ENCODE results near the gene CRLF2.
"Not testable (repeated sequence)": the region's sequence is repeated elsewhere in the genome, so short reads cannot be mapped to it uniquely, and the experiment has no call there.

The CRLF2 gene

DNA sequence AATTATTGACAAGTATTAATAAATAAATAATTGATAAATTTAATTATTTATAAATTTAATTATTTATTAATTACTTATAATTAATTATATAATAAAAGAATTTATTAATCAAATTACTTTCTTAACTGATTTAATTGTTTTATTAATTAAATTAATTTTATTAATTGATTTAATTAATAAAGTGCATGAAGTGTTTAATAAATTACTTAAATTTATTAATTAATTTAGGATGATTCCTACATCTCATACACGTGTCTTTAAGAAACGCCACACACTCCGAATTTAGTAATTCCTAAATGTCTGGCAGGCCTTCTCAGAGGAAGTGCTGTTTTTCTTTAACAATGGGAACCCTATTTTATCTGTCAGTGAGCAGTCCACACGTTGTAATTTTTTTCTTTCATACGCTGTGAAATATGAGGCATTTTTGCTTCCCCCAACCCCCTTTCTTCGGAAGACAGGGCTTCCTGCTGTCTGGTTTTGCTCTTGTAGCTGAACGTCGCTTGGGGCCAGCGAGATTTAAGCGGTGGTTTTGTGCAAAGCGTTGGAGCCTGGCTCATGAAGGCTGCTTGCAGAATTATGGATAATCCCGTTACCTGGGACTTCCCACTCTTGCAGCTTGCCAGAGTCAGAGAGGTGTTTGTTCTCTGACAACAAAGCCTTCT, 46.8 kb downstream of the CRLF2 start:
- peak in 1 of 2 experiments; percentile 37 for DNase-seq

- DNase-seq = peak in 1 of 2 experiments; percentile 16
Measured at GRCh38 chrX:1164322-1165288, 47.8 kb downstream of the CRLF2 start.

DNA sequence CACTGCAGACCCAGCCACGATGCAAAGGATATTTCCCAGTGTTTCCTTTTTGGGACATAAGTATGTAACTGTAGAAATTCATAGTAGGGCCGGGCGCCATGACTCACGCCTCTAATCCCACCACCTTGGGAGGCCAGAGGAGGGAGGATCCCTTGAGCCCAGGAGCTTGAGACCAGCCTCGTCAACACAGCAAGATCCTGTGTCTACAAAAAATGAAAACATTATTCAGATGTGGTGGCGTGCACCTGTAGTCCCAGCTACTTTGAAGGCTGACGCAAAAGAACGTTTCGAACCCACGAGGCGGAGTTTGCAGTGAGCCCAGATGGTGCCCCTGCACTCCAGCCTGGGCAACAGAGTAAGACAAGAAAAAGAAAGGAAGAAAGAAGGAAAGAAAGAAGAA, 49.2 kb downstream of the CRLF2 start:
- no peak for DNase-seq

DNA sequence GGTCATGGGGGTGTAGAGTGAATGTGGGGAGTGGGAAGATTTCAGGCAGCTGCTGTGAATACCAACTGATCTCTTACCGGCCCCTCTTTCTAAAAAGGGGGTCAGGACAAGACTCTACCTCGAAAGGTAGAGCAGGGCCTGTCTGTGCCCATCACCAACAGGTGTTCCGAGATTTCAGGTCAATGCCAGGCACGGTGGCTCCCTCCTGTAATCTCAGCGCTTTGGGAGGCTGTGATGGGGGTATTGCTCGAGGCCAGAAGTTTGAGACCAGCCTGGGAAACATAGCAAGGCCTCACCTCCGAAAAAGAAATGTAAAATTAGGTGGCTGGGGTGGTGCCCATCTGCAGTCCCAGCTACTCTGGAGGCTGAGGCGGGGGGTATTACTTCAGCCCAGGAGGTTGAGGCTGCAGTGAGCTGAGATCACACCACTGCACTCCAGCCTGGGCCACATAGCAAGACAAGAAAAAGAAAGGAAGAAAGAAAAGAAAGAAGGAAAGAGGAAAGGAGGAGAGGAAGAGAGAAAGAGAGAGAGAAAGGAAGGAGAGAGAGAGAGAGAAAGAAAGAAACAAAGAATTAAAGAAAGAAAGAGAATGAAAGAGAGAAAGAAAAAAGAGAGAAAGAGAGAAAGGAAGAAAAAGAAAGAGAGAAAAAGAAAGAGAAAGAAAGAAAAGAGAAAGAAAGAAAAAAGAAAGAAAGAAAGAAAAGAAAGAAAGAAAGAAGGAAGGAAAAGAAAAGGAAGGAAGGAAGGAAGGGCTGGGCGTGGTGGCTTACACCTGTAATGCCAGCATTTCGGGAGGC, 50.1 kb downstream of the CRLF2 start:
- no peak for DNase-seq

GRCh38 chrX:1159548-1159947, 52.9 kb downstream of the CRLF2 start:
- DNase-seq = no peak

- DNase-seq = not testable (repeated sequence)
Measured at GRCh38 chrX:1156681-1157455, 55.6 kb downstream of the CRLF2 start.

DNA sequence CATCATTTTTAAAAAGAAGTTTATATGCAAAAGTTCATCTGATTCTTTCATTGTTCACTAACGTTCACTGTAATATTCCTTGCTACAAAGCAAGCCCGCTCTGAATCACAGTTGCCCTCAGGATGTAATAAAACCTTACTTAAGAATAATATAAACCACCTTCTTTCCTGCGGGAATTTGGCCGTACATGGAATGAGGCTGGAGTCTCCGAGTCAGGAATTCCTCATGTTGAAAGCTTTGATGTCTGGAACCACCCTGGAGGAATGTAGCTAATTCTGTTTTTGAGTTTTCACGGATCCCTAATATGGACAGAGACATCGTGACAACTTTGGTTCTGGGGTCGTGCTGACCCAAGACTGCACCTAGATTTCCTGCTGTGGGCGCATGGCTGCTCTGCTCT, 58.5 kb downstream of the CRLF2 start:
- no peak for DNase-seq

- DNase-seq = no peak
Measured at GRCh38 chrX:1152090-1152489, 60.4 kb downstream of the CRLF2 start.

- no peak for DNase-seq
Measured at GRCh38 chrX:1151378-1152077, 60.9 kb downstream of the CRLF2 start.

- DNase-seq = no peak
Measured at GRCh38 chrX:1150569-1151347, 61.7 kb downstream of the CRLF2 start.

GRCh38 chrX:1147611-1148515, 64.6 kb downstream of the CRLF2 start:
- no peak for DNase-seq

DNA sequence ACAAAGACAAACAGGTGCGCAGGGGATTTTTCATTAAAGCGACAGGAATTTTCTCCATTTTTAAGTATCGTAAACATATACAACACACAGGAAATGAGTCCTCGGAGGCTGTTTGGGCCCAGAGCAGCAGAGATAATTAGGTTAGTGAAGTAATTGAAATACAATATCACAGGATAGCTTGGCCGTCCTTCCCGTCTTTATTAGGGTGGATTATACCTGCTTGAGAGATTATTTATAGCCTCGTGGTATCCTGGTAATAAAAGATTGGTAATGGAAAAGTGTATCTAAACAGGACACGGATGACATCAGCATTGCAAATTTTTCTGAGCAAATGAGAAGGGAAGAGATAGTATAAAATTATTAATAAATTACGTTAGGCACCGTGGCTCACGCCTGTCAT, 68.2 kb downstream of the CRLF2 start:
- DNase-seq = no peak

Measured in activated CD4-positive, alpha-beta T cell treated with anti-CD3 and anti-CD28 coated beads, Interleukin-2, amount 50 U/mL, for 48 hours (primary cell).